ENCODE measurements around the gene GMPR2.

The GMPR2 gene

GRCh38 chr14:24280797-24281460, 48.2 kb downstream of the GMPR2 start:
- H3K36me3 ChIP-seq (ENCODE audit: control insufficient read depth, insufficient read depth, low read length) = no peaks in the 10 kb centered on the region
- WGBS, 2 experiments (ENCODE audit: insufficient coverage in 2 of 2) = 90 to 95% methylated on average over 6 of the region's 6 CpGs
- no peak overlapping the region for H3K27ac ChIP-seq (ENCODE audit: low read depth, low read length, severe bottlenecking)
- no peak overlapping the region for H3K4me3 ChIP-seq (ENCODE audit: extremely low read depth, insufficient read depth, low read length, poor library complexity, severe bottlenecking)
- H3K4me1 ChIP-seq (ENCODE audit: control insufficient read depth, insufficient read depth, low read length, poor library complexity, severe bottlenecking) = no peaks in the 10 kb centered on the region
- H3K9me3 ChIP-seq (ENCODE audit: control insufficient read depth, low read length) = no peaks in the 10 kb centered on the region

- Histone ChIP-seq H3K27ac (ENCODE audit: low read depth, low read length, severe bottlenecking) (no peak overlapping the region), H3K4me3 (ENCODE audit: extremely low read depth, insufficient read depth, low read length, poor library complexity, severe bottlenecking) (no peak overlapping the region), H3K4me1 (ENCODE audit: control insufficient read depth, insufficient read depth, low read length, poor library complexity, severe bottlenecking) (no peaks in the 10 kb centered on the region), H3K36me3 (ENCODE audit: control insufficient read depth, insufficient read depth, low read length) (no peaks in the 10 kb centered on the region), H3K9me3 (ENCODE audit: control insufficient read depth, low read length) (no peaks in the 10 kb centered on the region)
- WGBS, 2 experiments (ENCODE audit: insufficient coverage in 2 of 2) = 94 to 100% methylated on average over 5 of the region's 7 CpGs
Observed at GRCh38 chr14:24281636-24282035, 48.9 kb downstream of the GMPR2 start.

GRCh38 chr14:24282736-24283135, 50.0 kb downstream of the GMPR2 start:
- 85 to 87% methylated on average over 3 of the region's 3 CpGs for WGBS, 2 experiments (ENCODE audit: insufficient coverage in 2 of 2)

GRCh38 chr14:24283796-24284460, 51.2 kb downstream of the GMPR2 start:
- H3K4me3 ChIP-seq (ENCODE audit: extremely low read depth, insufficient read depth, low read length, poor library complexity, severe bottlenecking) = no peak overlapping the region
- H3K9me3 ChIP-seq (ENCODE audit: control insufficient read depth, low read length) = no peaks in the 10 kb centered on the region
- WGBS, 2 experiments (ENCODE audit: insufficient coverage in 2 of 2) = 93 to 97% methylated on average over 4 to 5 of the region's 5 CpGs
- no peaks in the 10 kb centered on the region for H3K4me1 ChIP-seq (ENCODE audit: control insufficient read depth, insufficient read depth, low read length, poor library complexity, severe bottlenecking)
- no peak overlapping the region for H3K27ac ChIP-seq (ENCODE audit: low read depth, low read length, severe bottlenecking)
- H3K36me3 ChIP-seq (ENCODE audit: control insufficient read depth, insufficient read depth, low read length) = no peaks in the 10 kb centered on the region

More at GRCh38 chr14:24282736-24283135, 50.0 kb downstream of the GMPR2 start:
- Histone ChIP-seq H3K9me3 (ENCODE audit: control insufficient read depth, low read length) (no peaks in the 10 kb centered on the region), H3K36me3 (ENCODE audit: control insufficient read depth, insufficient read depth, low read length) (no peaks in the 10 kb centered on the region), H3K27ac (ENCODE audit: low read depth, low read length, severe bottlenecking) (no peak overlapping the region), H3K4me1 (ENCODE audit: control insufficient read depth, insufficient read depth, low read length, poor library complexity, severe bottlenecking) (no peaks in the 10 kb centered on the region), H3K4me3 (ENCODE audit: extremely low read depth, insufficient read depth, low read length, poor library complexity, severe bottlenecking) (no peak overlapping the region)

GRCh38 chr14:24284501-24285035, 51.8 kb downstream of the GMPR2 start:
- 84 to 85% methylated on average over 10 to 11 of the region's 11 CpGs for WGBS, 2 experiments (ENCODE audit: insufficient coverage in 2 of 2)
- no peak overlapping the region for H3K27ac ChIP-seq (ENCODE audit: low read depth, low read length, severe bottlenecking)
- no peaks in the 10 kb centered on the region for H3K9me3 ChIP-seq (ENCODE audit: control insufficient read depth, low read length)
- no peaks in the 10 kb centered on the region for H3K4me1 ChIP-seq (ENCODE audit: control insufficient read depth, insufficient read depth, low read length, poor library complexity, severe bottlenecking)
- no peak overlapping the region for H3K4me3 ChIP-seq (ENCODE audit: extremely low read depth, insufficient read depth, low read length, poor library complexity, severe bottlenecking)
- peaks cover 5% of the 10 kb centered on the region for H3K36me3 ChIP-seq (ENCODE audit: control insufficient read depth, insufficient read depth, low read length)

GRCh38 chr14:24285351-24285750, 52.6 kb downstream of the GMPR2 start:
- 87 to 90% methylated on average over 4 of the region's 4 CpGs for WGBS, 2 experiments (ENCODE audit: insufficient coverage in 2 of 2)
- no peak overlapping the region for H3K27ac ChIP-seq (ENCODE audit: low read depth, low read length, severe bottlenecking)
- no peak overlapping the region for H3K4me3 ChIP-seq (ENCODE audit: extremely low read depth, insufficient read depth, low read length, poor library complexity, severe bottlenecking)
- no peaks in the 10 kb centered on the region for H3K4me1 ChIP-seq (ENCODE audit: control insufficient read depth, insufficient read depth, low read length, poor library complexity, severe bottlenecking)
- H3K36me3 ChIP-seq (ENCODE audit: control insufficient read depth, insufficient read depth, low read length) = peaks cover 13% of the 10 kb centered on the region
- no peaks in the 10 kb centered on the region for H3K9me3 ChIP-seq (ENCODE audit: control insufficient read depth, low read length)

GRCh38 chr14:24286996-24287395, 54.3 kb downstream of the GMPR2 start:
- H3K27ac ChIP-seq (ENCODE audit: low read depth, low read length, severe bottlenecking) = no peak overlapping the region
- 92 to 95% methylated on average over 5 of the region's 5 CpGs for WGBS, 2 experiments (ENCODE audit: insufficient coverage in 2 of 2)
- H3K36me3 ChIP-seq (ENCODE audit: control insufficient read depth, insufficient read depth, low read length) = peaks cover 27% of the 10 kb centered on the region

More at GRCh38 chr14:24286996-24287395, 54.3 kb downstream of the GMPR2 start:
- Histone ChIP-seq H3K9me3 (ENCODE audit: control insufficient read depth, low read length) (no peaks in the 10 kb centered on the region), H3K4me3 (ENCODE audit: extremely low read depth, insufficient read depth, low read length, poor library complexity, severe bottlenecking) (no peak overlapping the region), H3K4me1 (ENCODE audit: control insufficient read depth, insufficient read depth, low read length, poor library complexity, severe bottlenecking) (no peaks in the 10 kb centered on the region)

Measured in mesodermal cell (in vitro differentiated cells).